Endodermal cell (in vitro differentiated cells): ENCODE measurements around the gene BHLHE23. TPM values are rescaled to one million over a fixed set of nuclear protein-coding genes. Genes with fewer than 3 reads are reported as not detected.

Source experiments
- DNase-seq: peaks from one replicate; pipeline ENCODE4 v3.0.0-alpha.2; 2017
- H3K27ac ChIP-seq: 2 replicates; pipeline ENCODE4 v1.5.1; 2013; ENCODE audit warnings: mild to moderate bottlenecking, low read depth, low read length, moderate library complexity
- H3K27me3 ChIP-seq: 2 replicates; pipeline ENCODE4 v1.6.1; 2013; ENCODE audit warnings: mild to moderate bottlenecking, low read length, moderate library complexity; ENCODE audit not compliant: insufficient read depth, control insufficient read depth, poor library complexity, severe bottlenecking
- H3K36me3 ChIP-seq: 2 replicates; pipeline ENCODE4 v1.7.0; 2013; ENCODE audit warnings: mild to moderate bottlenecking, low read length, moderate library complexity; ENCODE audit not compliant: control insufficient read depth, insufficient read depth
- H3K4me1 ChIP-seq: one replicate; pipeline ENCODE4 v1.7.0; 2013; ENCODE audit warnings: low read length; ENCODE audit not compliant: control insufficient read depth, insufficient read depth
- H3K4me3 ChIP-seq: 2 replicates; pipeline ENCODE4 v1.5.1; 2013; ENCODE audit warnings: mild to moderate bottlenecking, low read length, moderate library complexity
- H3K9ac ChIP-seq: 2 replicates; pipeline ENCODE4 v1.6.1; 2013; ENCODE audit warnings: mild to moderate bottlenecking, low read length, moderate library complexity; ENCODE audit not compliant: poor library complexity, severe bottlenecking; ENCODE audit errors: extremely low read depth
- H3K9me3 ChIP-seq: 2 replicates; pipeline ENCODE4 v1.6.1; 2013; ENCODE audit warnings: mild to moderate bottlenecking, low read length, moderate library complexity; ENCODE audit not compliant: control insufficient read depth
- H3K27ac Mint-ChIP-seq: 2 replicates; pipeline ENCODE4 v1.8.0; 2020; ENCODE audit warnings: mixed read lengths
- H3K27me3 Mint-ChIP-seq: 2 replicates; pipeline ENCODE4 v1.8.0; 2021; ENCODE audit warnings: mild to moderate bottlenecking, mixed read lengths; ENCODE audit not compliant: insufficient read depth
- H3K36me3 Mint-ChIP-seq: 2 replicates; pipeline ENCODE4 v1.8.0; 2020; ENCODE audit warnings: low read depth, mixed read lengths
- H3K4me1 Mint-ChIP-seq: 2 replicates; pipeline ENCODE4 v1.8.0; 2020; ENCODE audit warnings: mixed read lengths
- H3K4me3 Mint-ChIP-seq: 2 replicates; pipeline ENCODE4 v1.8.0; 2020; ENCODE audit warnings: mild to moderate bottlenecking, moderate library complexity, mixed read lengths
- H3K9me3 Mint-ChIP-seq: 2 replicates; pipeline ENCODE4 v1.8.0; 2020; ENCODE audit warnings: mild to moderate bottlenecking, mixed read lengths
- WGBS, 2 experiments: methylation state at CpG; one replicate each; pipeline versions ENCODE4 v1.1.5 to v1.1.7; 2013; ENCODE audit warnings: missing lambda C conversion rate in 2 of 2, mixed read lengths in 1 of 2; ENCODE audit not compliant: insufficient coverage in 1 of 2, insufficient read length in 1 of 2; 5-methylcytosine and 5-hydroxymethylcytosine counted together
- total RNA-seq, 2 donors: library from RNA; stranded (reverse); fragmentation: NEBNext Ultra II Directional in 1 of 2; extraction: Animal tissue kit (Norgen Biotek cat#: 25700) in 1 of 2; gene quantifications; 2 replicates in 1 of 2; 3 replicates in 1 of 2; pipeline ENCODE4 v1.2.1, GENCODE V29; 2021
- TF ChIP-seq, protein P1 (sequence below): fragments of 200-600 bp; sonication (generic); conservative IDR thresholded peaks from 2 replicates; pipeline ENCODE4 v1.5.0; 2021; ENCODE audit warnings: antibody characterized with exemption, mild to moderate bottlenecking

Gene BHLHE23
- total RNA-seq, 2 donors from 2014 or later, result not detected

DNA sequence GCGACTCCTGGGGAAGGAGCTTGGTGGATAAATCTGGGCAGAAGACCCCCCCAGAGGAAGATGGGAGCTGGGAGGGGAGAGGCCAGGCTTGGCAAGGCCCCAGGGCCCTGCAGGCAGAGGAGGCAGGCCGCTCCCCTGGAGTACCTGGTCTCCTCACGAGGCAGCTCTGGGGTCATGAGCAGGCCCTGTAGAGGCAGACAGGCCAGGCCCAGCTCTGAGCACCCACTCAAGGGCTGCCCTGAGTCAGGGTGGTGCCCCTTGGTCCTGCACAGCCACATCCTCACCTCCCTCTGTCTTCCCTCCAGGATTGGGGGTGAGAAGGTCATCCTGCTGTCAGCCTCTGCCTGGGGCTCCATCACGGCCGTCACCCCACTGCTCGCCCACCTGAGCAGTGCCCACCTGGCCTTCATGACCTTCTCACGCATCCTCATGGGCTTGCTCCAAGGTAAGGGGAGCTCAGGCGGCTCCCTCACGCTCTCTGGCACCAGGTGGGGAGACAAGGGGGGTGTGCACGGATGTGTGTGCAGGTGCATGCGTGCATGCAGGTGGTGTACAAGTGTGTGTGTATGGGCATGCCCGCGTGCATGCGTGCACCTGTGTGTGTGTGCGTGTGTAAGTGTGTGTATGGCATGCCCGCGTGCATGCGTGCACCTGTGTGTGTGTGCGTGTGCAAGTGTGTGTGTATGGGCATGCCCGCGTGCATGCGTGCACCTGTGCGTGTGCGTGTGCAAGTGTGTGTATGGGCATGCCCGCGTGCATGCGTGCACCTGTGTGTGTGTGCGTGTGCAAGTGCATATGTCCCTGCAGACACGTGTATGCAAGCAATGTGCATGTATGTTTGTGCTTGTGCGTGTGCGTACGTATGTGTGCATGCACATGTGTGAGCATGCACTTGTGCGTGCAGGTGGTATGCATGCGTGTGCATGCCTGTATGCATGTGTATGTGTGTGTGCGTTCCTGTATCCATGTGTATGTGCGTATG is 49.3 kb downstream of the BHLHE23 start:
- Mint-ChIP-seq H3K4me1 (peaks cover 14% of the 10 kb centered on the region), H3K36me3 (no peaks in the 10 kb centered on the region), H3K4me3 (no peak overlapping the region), H3K9me3 (no peaks in the 10 kb centered on the region), H3K27ac (no peak overlapping the region), H3K27me3 (no peaks in the 10 kb centered on the region)
- Histone ChIP-seq H3K27me3 (no peaks in the 10 kb centered on the region), H3K36me3 (no peaks in the 10 kb centered on the region), H3K27ac (no peak overlapping the region), H3K4me3 (no peak overlapping the region), H3K9ac (no peak overlapping the region), H3K9me3 (no peaks in the 10 kb centered on the region), H3K4me1 (peaks cover 11% of the 10 kb centered on the region)
- DNase-seq, result no peak
- TF ChIP-seq, protein P1, sequence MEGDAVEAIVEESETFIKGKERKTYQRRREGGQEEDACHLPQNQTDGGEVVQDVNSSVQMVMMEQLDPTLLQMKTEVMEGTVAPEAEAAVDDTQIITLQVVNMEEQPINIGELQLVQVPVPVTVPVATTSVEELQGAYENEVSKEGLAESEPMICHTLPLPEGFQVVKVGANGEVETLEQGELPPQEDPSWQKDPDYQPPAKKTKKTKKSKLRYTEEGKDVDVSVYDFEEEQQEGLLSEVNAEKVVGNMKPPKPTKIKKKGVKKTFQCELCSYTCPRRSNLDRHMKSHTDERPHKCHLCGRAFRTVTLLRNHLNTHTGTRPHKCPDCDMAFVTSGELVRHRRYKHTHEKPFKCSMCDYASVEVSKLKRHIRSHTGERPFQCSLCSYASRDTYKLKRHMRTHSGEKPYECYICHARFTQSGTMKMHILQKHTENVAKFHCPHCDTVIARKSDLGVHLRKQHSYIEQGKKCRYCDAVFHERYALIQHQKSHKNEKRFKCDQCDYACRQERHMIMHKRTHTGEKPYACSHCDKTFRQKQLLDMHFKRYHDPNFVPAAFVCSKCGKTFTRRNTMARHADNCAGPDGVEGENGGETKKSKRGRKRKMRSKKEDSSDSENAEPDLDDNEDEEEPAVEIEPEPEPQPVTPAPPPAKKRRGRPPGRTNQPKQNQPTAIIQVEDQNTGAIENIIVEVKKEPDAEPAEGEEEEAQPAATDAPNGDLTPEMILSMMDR, result no peak
- 93 to 96% methylated on average over 34 to 36 of the region's 36 CpGs for WGBS, 2 experiments

DNA sequence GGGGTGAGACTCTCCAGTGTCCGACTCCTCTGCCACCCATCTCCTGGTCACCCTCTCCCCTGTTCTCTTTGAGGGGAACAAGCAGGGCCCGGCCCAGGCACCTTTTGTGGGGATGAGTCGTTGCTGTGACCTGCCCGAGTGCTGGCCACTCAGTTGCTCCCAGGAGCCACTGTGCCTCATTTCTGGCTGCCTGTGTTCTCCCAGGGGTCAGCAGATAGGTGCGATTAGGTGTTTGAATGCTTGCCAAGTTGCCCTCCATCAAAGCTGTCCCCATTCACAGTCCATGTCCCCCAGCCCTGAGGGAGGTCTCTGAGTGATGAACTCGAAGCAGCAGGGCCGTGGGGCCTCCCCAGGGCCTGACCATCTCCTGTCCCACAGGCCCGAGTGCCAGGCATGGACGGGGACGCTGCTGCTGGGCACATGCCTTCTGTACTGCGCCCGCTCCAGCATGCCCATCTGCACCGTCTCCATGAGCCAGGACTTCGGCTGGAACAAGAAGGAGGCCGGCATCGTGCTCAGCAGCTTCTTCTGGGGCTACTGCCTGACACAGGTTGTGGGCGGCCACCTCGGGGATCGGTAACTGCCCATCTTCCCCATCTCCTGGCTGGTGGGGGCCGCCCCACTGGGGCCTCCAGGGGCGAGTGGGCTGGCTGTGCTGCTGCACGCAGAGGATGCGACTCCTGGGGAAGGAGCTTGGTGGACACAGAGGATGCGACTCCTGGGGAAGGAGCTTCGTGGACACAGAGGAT is 50.2 kb downstream of the BHLHE23 start:
- no peak for DNase-seq
- Mint-ChIP-seq H3K9me3 (no peaks in the 10 kb centered on the region), H3K27me3 (no peaks in the 10 kb centered on the region), H3K4me3 (no peak overlapping the region), H3K36me3 (no peaks in the 10 kb centered on the region), H3K4me1 (peaks cover 16% of the 10 kb centered on the region), H3K27ac (no peak overlapping the region)
- H3K27me3 ChIP-seq, result no peaks in the 10 kb centered on the region
- no peaks in the 10 kb centered on the region for H3K36me3 ChIP-seq
- H3K27ac ChIP-seq, result no peak overlapping the region
- no peak overlapping the region for H3K4me3 ChIP-seq
- TF ChIP-seq, protein P1, result no peak
- peaks cover 11% of the 10 kb centered on the region for H3K4me1 ChIP-seq
- H3K9me3 ChIP-seq, result no peaks in the 10 kb centered on the region
- WGBS, 2 experiments, result 91 to 96% methylated on average over 9 to 25 of the region's 25 CpGs
- H3K9ac ChIP-seq, result no peak overlapping the region

Other genes starting within 250 kb of the BHLHE23 start
- gene MRGBP, start 210.5 kb downstream of the BHLHE23 start, total RNA-seq, result 10 to 100 TPM; 14.3 to 18.7 TPM
- 10 to 100 TPM; 28.1 to 28.5 TPM for gene OGFR, start 202.1 kb downstream of the BHLHE23 start, total RNA-seq
- 100 to 1,000 TPM in 1 of 2 donors, 10 to 100 TPM in 1; 48.9 to 133 TPM for gene COL9A3, start 189.9 kb downstream of the BHLHE23 start, total RNA-seq
- gene TCFL5, start 145.1 kb downstream of the BHLHE23 start, total RNA-seq, result 10 to 100 TPM; 15.8 to 17.4 TPM
- 10 to 100 TPM; 53.5 to 68.3 TPM for gene DIDO1, start 80.5 kb downstream of the BHLHE23 start, total RNA-seq
- gene GID8, start 68.8 kb downstream of the BHLHE23 start, total RNA-seq, result 10 to 100 TPM; 51.5 to 52.1 TPM
- 10 to 100 TPM in 1 of 2 donors, 1 to 10 TPM in 1; 8.9 to 10.2 TPM for gene SLC17A9, start 54.3 kb downstream of the BHLHE23 start, total RNA-seq
- 10 to 100 TPM; 64.9 to 73.2 TPM for gene YTHDF1, start 209.2 kb upstream of the BHLHE23 start, total RNA-seq
- gene BIRC7, start 228.9 kb upstream of the BHLHE23 start, total RNA-seq, result not detected
- 1 to 10 TPM in 1 of 2 donors, under 1 TPM in 1; 0.24 to 1.7 TPM for gene NKAIN4, start 247.5 kb upstream of the BHLHE23 start, total RNA-seq